Neuronal stem cell (in vitro differentiated cells): ENCODE results near the gene FOXN1.

Experiments used
- DNase-seq: peaks from one replicate; pipeline ENCODE4 v3.0.0-alpha.2; 2013; ENCODE audit warnings: low spot score
- H2AFZ ChIP-seq: one replicate; pipeline ENCODE4 v1.6.1; 2013; ENCODE audit warnings: mild to moderate bottlenecking, low read length, inconsistent platforms
- H2AK5ac ChIP-seq: 2 replicates; pipeline ENCODE4 v1.6.1; 2013; ENCODE audit warnings: low read depth, mild to moderate bottlenecking, inconsistent platforms, low read length, moderate library complexity, mixed read lengths
- H2BK120ac ChIP-seq: 2 replicates; pipeline ENCODE4 v1.6.1; 2013; ENCODE audit warnings: low read depth, mild to moderate bottlenecking, inconsistent platforms, low read length, moderate library complexity, mixed read lengths
- H2BK12ac ChIP-seq: one replicate; pipeline ENCODE4 v1.6.1; 2013; ENCODE audit warnings: low read length, inconsistent platforms
- H2BK15ac ChIP-seq: 2 replicates; pipeline ENCODE4 v1.6.1; 2013; ENCODE audit warnings: mild to moderate bottlenecking, low read length, inconsistent platforms, mixed read lengths
- H2BK5ac ChIP-seq: one replicate; pipeline ENCODE4 v1.6.1; 2013; ENCODE audit warnings: inconsistent platforms, mild to moderate bottlenecking, low read length, moderate library complexity
- H3K14ac ChIP-seq: one replicate; pipeline ENCODE4 v1.6.1; 2013; ENCODE audit warnings: low read length, inconsistent platforms
- H3K18ac ChIP-seq: 2 replicates; pipeline ENCODE4 v1.6.1; 2013; ENCODE audit warnings: low read length, inconsistent platforms
- H3K23ac ChIP-seq: 2 replicates; pipeline ENCODE4 v1.6.1; 2013; ENCODE audit warnings: low read depth, mild to moderate bottlenecking, mixed read lengths, low read length, inconsistent platforms; ENCODE audit not compliant: poor library complexity
- H3K27ac ChIP-seq: replicated peaks from 3 replicates; pipeline ENCODE4 v1.5.1; 2013; ENCODE audit warnings: low read length, inconsistent platforms
- H3K27me3 ChIP-seq, 3 experiments: 2 replicates each; pipeline ENCODE4 v1.6.1; 2013; ENCODE audit warnings: low read length in 3 of 3, mild to moderate bottlenecking in 2 of 3, inconsistent platforms in 1 of 3, low read depth in 1 of 3, mixed read lengths in 1 of 3, moderate library complexity in 1 of 3; ENCODE audit not compliant: control insufficient read depth in 3 of 3, insufficient read depth in 3 of 3
- H3K36me3 ChIP-seq, 2 donors: replicated peaks in 1 of 2; 2 replicates each; pipeline ENCODE4 v1.6.1; 2013; ENCODE audit warnings: low read length in 2 of 2; ENCODE audit not compliant: control insufficient read depth in 2 of 2, insufficient read depth in 2 of 2
- H3K4ac ChIP-seq: 2 replicates; pipeline ENCODE4 v1.6.1; 2013; ENCODE audit warnings: inconsistent platforms, mild to moderate bottlenecking, low read length, moderate library complexity
- H3K4me1 ChIP-seq, 2 donors: 1 replicate in 1 of 2; 2 replicates in 1 of 2; pipeline ENCODE4 v1.6.1; 2013; ENCODE audit warnings: low read length in 2 of 2, low read depth in 1 of 2; ENCODE audit not compliant: control insufficient read depth in 2 of 2, insufficient read depth in 1 of 2
- H3K4me2 ChIP-seq: one replicate; pipeline ENCODE4 v1.6.1; 2013; ENCODE audit warnings: mild to moderate bottlenecking, low read length, inconsistent platforms; ENCODE audit not compliant: insufficient read depth, poor library complexity, severe bottlenecking
- H3K4me3 ChIP-seq, 2 donors: 2 replicates each; pipeline ENCODE4 v1.5.1; 2013; ENCODE audit warnings: low read length in 2 of 2, mild to moderate bottlenecking in 2 of 2, inconsistent platforms in 1 of 2, moderate library complexity in 1 of 2
- H3K79me1 ChIP-seq: one replicate; pipeline ENCODE4 v1.6.1; 2013; ENCODE audit warnings: low read depth, mild to moderate bottlenecking, inconsistent platforms, low read length, moderate library complexity
- H3K9ac ChIP-seq: one replicate; pipeline ENCODE4 v1.6.1; 2013; ENCODE audit warnings: mild to moderate bottlenecking, low read depth, low read length, inconsistent platforms; ENCODE audit not compliant: poor library complexity
- H3K9me3 ChIP-seq, 2 donors: replicated peaks in 1 of 2; 2 replicates each; pipeline versions ENCODE3 to v1.6.1; 2013; ENCODE audit warnings: low read length in 2 of 2, mild to moderate bottlenecking in 2 of 2, inconsistent platforms in 1 of 2, low read depth in 1 of 2, mixed read lengths in 1 of 2, moderate library complexity in 1 of 2; ENCODE audit not compliant: control insufficient read depth in 2 of 2, insufficient read depth in 1 of 2
- H4K8ac ChIP-seq: one replicate; pipeline ENCODE4 v1.6.1; 2013; ENCODE audit warnings: low read depth, mild to moderate bottlenecking, inconsistent platforms, low read length, moderate library complexity
- H4K91ac ChIP-seq: one replicate; pipeline ENCODE4 v1.6.1; 2013; ENCODE audit warnings: low read length, low read depth, mild to moderate bottlenecking, inconsistent platforms; ENCODE audit not compliant: poor library complexity
- WGBS, 2 donors: extraction: QIAGEN DNeasy Blood & Tissue Kit; methylation state at CpG; one replicate each; pipeline ENCODE4 v1.1.7; 2013; ENCODE audit warnings: missing lambda C conversion rate in 2 of 2, mixed read lengths in 1 of 2; ENCODE audit not compliant: insufficient read length in 2 of 2, insufficient replicate concordance in 1 of 2; ENCODE audit errors: extremely low coverage in 2 of 2; 5-methylcytosine and 5-hydroxymethylcytosine counted together

The FOXN1 gene

GRCh38 chr17:28526381-28526780, 20.2 kb downstream of the FOXN1 start:
- no peak overlapping the region for H2BK5ac ChIP-seq
- no peak overlapping the region for H3K4me3 ChIP-seq
- no peak overlapping the region for H4K8ac ChIP-seq
- no peak overlapping the region for H3K23ac ChIP-seq
- H3K27me3 ChIP-seq = peaks cover 0 to 19% (median 0%) of the 10 kb centered on the region in 3 experiments
- no peak overlapping the region for H3K4me2 ChIP-seq
- no peaks in the 10 kb centered on the region for H3K36me3 ChIP-seq
- no peaks in the 10 kb centered on the region for H3K9me3 ChIP-seq
- H4K91ac ChIP-seq = no peak overlapping the region
- no peak overlapping the region for H3K18ac ChIP-seq
- no peak overlapping the region for H2AK5ac ChIP-seq
- no peak overlapping the region for H3K27ac ChIP-seq
- DNase-seq = no peak
- H3K4me1 ChIP-seq = peaks cover 7 to 24% of the 10 kb centered on the region in 2 donors
- WGBS, 2 donors = no CpG with 5 or more reads among the region's 8 CpGs
- H3K79me1 ChIP-seq = no peaks in the 10 kb centered on the region
- H3K9ac ChIP-seq = no peak overlapping the region
- H2BK15ac ChIP-seq = no peak overlapping the region
- H3K4ac ChIP-seq = no peak overlapping the region
- no peak overlapping the region for H3K14ac ChIP-seq
- H2AFZ ChIP-seq = peak overlapping the region; percentile 69
- no peak overlapping the region for H2BK12ac ChIP-seq
- no peak overlapping the region for H2BK120ac ChIP-seq

DNA sequence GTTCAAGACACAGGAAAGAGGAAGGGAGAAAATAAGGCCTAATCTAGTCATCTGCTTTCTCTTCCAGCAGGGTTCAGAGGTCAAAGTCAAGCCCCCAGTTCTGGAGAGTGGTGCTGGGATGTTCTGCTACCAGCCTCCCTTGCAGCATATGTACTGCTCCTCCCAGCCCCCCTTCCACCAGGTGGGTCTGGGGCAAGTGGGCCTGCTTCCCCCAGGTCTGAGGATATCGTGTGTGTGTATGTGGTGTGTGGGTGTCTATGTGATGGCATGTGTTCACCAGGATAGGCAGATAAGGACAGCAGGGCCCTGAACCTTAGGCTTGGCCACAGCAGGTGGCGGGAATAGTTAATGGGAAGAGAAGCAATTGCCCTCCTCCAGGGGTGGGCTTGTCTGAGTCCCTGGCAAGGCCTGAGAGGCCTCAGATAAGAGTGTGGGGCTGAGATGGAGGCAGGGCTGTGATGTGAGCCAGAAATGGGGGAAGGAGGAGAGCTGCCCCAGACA, 21.1 kb downstream of the FOXN1 start:
- Histone ChIP-seq H3K4me2 (no peak overlapping the region), H2AFZ (no peak overlapping the region), H3K36me3 (no peaks in the 10 kb centered on the region), H3K23ac (no peak overlapping the region), H4K8ac (no peak overlapping the region), H2AK5ac (no peak overlapping the region), H2BK5ac (no peak overlapping the region), H2BK15ac (no peak overlapping the region), H2BK12ac (no peak overlapping the region), H3K9me3 (no peaks in the 10 kb centered on the region), H3K27me3 (peaks cover 0 to 16% (median 0%) of the 10 kb centered on the region in 3 experiments), H3K27ac (no peak overlapping the region), H3K79me1 (no peaks in the 10 kb centered on the region), H4K91ac (no peak overlapping the region), H3K4me1 (peaks cover 5 to 24% of the 10 kb centered on the region in 2 donors), H3K4ac (no peak overlapping the region), H3K18ac (no peak overlapping the region), H3K9ac (no peak overlapping the region), H3K4me3 (peak overlapping the region in 1 of 2 donors; percentile 27), H2BK120ac (no peak overlapping the region), H3K14ac (no peak overlapping the region)
- WGBS, 2 donors = no CpG with 5 or more reads among the region's 2 CpGs
- no peak for DNase-seq

DNA sequence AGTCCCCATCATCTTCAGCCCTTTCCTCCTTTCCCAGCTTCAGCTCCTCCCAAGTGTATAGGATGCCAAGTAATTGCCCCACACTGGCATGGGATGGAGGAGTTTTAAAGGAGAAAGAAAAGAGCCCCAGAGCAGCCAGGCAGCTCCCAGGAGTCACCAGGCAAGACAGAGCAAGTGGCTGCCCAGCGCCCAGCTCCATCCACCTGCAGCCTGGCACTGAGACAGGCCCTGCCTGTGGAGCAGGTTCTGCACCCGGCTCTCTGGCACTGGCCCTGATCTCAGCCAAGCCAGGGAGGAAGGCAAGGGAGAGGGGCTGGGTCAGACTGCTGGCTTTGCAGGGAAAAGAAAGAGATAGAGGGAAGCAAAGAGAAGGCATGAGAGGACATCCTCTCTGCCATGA, 21.7 kb downstream of the FOXN1 start:
- H3K9me3 ChIP-seq = no peaks in the 10 kb centered on the region
- H4K91ac ChIP-seq = no peak overlapping the region
- H2BK5ac ChIP-seq = no peak overlapping the region
- peak overlapping the region; percentile 56 for H3K14ac ChIP-seq
- H3K27ac ChIP-seq = no peak overlapping the region
- WGBS, 2 donors = no CpG with 5 or more reads among the region's 2 CpGs
- no peak overlapping the region for H2AK5ac ChIP-seq
- peaks cover 7 to 24% of the 10 kb centered on the region in 2 donors for H3K4me1 ChIP-seq
- H2BK15ac ChIP-seq = no peak overlapping the region
- H3K18ac ChIP-seq = no peak overlapping the region
- no peak for DNase-seq
- H3K4ac ChIP-seq = no peak overlapping the region
- H3K23ac ChIP-seq = peak overlapping the region; percentile 10
- no peak overlapping the region for H3K4me3 ChIP-seq
- H2BK120ac ChIP-seq = no peak overlapping the region
- H3K4me2 ChIP-seq = no peak overlapping the region
- no peaks in the 10 kb centered on the region for H3K79me1 ChIP-seq
- no peak overlapping the region for H2AFZ ChIP-seq
- no peak overlapping the region for H3K9ac ChIP-seq
- peaks cover 0 to 12% (median 0%) of the 10 kb centered on the region in 3 experiments for H3K27me3 ChIP-seq
- no peaks in the 10 kb centered on the region for H3K36me3 ChIP-seq
- no peak overlapping the region for H2BK12ac ChIP-seq
- H4K8ac ChIP-seq = no peak overlapping the region

DNA sequence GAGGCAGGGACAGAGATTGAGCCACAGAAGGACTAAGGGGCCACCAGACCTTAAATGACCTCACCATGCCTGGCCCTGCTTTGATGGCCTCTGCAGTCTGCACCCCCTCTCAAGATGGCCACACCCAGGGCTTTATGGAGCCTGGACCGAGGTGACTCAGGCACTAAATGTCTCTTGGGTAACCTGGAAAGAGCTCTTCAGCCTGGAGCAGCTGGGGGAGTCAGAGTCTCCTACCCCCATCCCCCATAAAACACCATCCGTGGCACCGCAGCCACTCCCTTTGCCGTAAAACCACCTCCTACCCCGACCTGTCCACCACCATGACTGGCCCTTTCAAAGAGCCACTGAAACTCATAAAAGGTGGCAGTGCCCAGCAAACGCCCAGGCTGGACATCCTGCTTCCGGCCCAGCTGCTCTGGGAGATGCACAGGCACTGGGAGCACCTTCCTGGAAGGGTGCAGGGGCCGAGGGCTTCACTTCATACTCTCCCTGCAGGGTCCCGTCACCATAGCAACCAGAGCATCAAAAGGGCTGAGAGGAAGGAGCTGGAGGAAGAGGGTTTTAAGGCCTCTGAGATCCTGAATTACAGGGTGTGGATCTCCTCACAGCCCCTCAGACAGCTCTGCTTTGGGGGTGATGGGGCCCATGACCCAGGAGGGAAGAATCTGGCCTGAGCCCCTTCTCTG, 22.3 kb downstream of the FOXN1 start:
- Histone ChIP-seq H3K36me3 (no peaks in the 10 kb centered on the region), H2BK15ac (no peak overlapping the region), H2BK12ac (no peak overlapping the region), H3K14ac (no peak overlapping the region), H3K4me2 (no peak overlapping the region), H3K18ac (no peak overlapping the region), H3K23ac (peak overlapping the region; percentile 10), H2AK5ac (no peak overlapping the region), H3K9ac (no peak overlapping the region), H3K9me3 (no peaks in the 10 kb centered on the region), H4K8ac (no peak overlapping the region), H2BK120ac (no peak overlapping the region), H3K27me3 (peaks cover 0 to 9% (median 0%) of the 10 kb centered on the region in 3 experiments), H3K4me1 (peaks cover 9 to 24% of the 10 kb centered on the region in 2 donors), H3K79me1 (no peaks in the 10 kb centered on the region), H3K4ac (no peak overlapping the region), H2BK5ac (no peak overlapping the region), H3K27ac (no peak overlapping the region), H2AFZ (no peak overlapping the region), H3K4me3 (no peak overlapping the region), H4K91ac (no peak overlapping the region)
- WGBS, 2 donors = no CpG with 5 or more reads among the region's 9 CpGs
- DNase-seq = no peak
